ENCODE results near the gene KLF11.

KLF11 gene

GRCh38 chr2:10065773-10066055 is 22.4 kb downstream of the KLF11 start:
- DNase-seq (ENCODE audit: low spot score): no peak

DNA sequence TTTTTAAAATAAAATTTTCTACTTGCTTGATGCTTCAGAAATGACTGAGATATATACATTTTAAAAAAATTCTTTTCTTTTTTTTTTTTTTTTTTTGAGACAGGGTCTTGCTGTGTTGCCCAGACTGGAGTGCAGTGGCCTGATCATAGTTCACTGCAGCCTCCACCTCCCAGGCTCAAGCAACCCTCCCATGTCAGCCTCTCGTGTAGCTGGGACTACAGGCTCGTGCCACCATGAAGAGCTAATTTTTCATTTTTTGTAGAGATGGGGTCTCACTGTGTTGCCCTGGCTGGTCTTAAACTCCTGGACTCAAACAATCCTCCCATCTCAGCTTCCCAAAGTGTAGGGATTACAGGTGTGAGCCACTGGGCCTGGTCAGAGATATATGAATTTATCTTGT is 24.0 kb downstream of the KLF11 start:
- DNase-seq (ENCODE audit: low spot score): no peak

- DNase-seq (ENCODE audit: low spot score): no peak
Observed at GRCh38 chr2:10067881-10068280, 24.5 kb downstream of the KLF11 start.

DNA sequence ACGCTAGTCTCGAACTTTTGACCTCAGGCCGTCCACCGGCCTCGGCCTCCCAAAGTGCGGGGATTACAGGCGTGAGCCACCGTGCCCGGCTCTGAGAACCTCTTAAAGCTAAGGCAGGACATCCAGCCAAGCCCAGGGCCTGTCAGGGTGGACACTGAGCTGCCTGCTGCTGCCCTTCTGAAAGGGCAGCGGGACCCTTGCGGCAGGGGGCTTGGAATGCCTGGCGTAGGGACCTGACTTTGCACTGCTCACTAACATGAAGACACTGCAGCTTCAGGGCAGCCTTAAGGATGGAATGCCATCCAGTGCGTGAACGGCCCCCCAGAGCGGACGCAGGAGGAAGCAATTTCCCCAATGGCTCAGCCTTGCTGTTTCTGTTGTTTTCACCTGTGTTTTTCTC is 27.8 kb downstream of the KLF11 start:
- no peak for DNase-seq (ENCODE audit: low spot score)

GRCh38 chr2:10071595-10071994 is 28.2 kb downstream of the KLF11 start:
- DNase-seq (ENCODE audit: low spot score): no peak

GRCh38 chr2:10072656-10073480 is 29.5 kb downstream of the KLF11 start:
- DNase-seq (ENCODE audit: low spot score): peak; percentile 89

GRCh38 chr2:10073706-10074105 is 30.4 kb downstream of the KLF11 start:
- DNase-seq (ENCODE audit: low spot score): no peak

DNA sequence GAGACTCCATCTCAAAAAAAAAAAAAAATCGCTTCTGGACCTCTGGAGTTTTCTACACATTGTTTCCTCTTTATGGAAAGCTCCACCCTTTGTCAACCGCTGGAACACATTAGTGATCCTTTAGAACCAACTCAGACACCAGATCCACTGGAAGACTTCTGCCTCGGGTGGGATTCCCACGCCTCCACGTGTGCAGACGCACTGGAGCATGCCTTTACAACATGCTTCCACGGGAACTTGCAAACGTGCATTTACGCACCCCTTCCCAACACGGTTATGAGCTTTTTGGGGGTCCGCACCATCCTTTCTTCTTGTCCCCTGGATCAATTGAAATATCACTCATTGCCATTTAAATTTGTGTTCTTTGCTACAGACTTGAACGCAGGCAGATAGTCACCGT is 31.8 kb downstream of the KLF11 start:
- no peak for DNase-seq (ENCODE audit: low spot score)

- DNase-seq (ENCODE audit: low spot score): no peak
Observed at GRCh38 chr2:10075571-10076209, 32.3 kb downstream of the KLF11 start.

DNA sequence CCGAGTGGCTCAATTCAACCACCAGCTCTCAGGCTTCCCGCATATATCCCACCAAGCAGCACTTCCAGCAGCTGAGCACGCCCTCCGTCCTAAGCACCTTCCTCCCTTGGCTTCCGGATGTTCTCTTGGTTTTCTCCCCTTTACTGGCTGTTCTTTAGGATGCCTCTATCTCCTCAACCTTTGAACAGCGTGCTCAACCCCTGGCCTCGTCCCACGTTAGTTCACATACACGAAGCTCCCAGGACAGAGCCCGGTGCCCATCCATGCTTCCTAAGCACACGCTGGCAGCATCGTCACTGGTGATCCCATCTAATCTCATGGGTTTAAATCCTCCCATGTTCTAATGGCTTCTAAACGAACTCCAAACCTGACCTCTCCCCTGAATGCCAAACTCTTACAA is 33.2 kb downstream of the KLF11 start:
- no peak for DNase-seq (ENCODE audit: low spot score)

DNA sequence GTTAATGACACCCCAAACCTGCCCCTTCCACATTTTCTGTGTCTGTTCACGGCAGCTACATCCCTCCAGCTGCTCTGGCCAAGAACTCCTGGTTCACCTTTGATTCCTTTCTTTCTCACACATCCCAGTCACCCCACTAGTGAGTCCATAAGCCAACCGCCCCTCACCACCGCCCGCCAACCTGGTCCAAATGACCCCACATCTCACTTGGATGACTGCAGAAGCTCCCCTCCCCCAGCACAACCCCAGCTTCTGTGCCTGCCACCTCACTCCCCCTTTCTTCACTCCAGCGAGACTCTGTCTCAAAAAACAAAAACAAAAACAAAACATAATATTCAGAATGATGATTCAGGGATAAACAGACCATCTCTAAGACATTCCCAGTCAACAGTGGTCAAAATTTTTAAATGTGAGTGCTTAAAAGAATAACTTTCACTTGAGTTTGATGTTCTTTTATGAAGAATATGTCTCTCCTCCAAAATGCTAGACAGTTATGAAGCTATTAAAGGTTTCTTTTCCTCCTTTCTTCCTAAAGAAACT is 33.7 kb downstream of the KLF11 start:
- DNase-seq (ENCODE audit: low spot score): no peak

GRCh38 chr2:10078001-10078400 is 34.7 kb downstream of the KLF11 start:
- DNase-seq (ENCODE audit: low spot score): no peak

DNA sequence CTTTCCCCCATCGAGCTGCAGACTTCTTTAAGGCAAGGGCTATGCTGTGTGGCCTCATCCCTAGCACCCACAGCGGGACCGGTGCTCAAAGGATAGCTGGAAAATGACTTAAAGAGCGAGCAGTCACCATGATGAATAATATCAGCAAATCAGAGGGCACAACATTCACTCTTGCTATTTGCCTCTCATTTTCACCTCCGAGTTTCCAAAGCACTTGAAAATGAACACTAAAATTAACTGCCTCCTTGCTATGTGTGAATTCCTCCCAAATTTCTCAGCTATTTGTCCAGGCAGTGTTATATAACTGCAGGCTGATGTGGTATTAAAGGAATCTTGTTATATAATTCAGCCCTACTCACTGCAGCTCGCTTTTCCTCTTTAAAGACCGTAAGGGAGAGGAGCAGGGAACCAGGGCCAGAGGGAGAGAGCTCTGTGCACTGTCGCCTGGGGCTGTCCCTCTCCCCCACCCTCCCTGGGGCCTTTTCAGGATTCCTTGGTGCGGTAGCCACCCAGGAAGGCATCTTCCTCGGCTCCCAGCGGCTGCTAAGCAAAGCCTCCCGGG is 35.4 kb downstream of the KLF11 start:
- no peak for DNase-seq (ENCODE audit: low spot score)

- peak; percentile 32 for DNase-seq (ENCODE audit: low spot score)
Observed at GRCh38 chr2:10079266-10079869, 36.0 kb downstream of the KLF11 start.

GRCh38 chr2:10079870-10080535 is 36.7 kb downstream of the KLF11 start, which contains the start of gene CYS1:
Gene CYS1 (minus strand): TSS chr2:10080411. CDS start chr2:10080223, 188 bp downstream.
- peak; percentile 35 for DNase-seq (ENCODE audit: low spot score)

GRCh38 chr2:10080536-10081304 is 37.4 kb downstream of the KLF11 start:
- no peak for DNase-seq (ENCODE audit: low spot score)

DNA sequence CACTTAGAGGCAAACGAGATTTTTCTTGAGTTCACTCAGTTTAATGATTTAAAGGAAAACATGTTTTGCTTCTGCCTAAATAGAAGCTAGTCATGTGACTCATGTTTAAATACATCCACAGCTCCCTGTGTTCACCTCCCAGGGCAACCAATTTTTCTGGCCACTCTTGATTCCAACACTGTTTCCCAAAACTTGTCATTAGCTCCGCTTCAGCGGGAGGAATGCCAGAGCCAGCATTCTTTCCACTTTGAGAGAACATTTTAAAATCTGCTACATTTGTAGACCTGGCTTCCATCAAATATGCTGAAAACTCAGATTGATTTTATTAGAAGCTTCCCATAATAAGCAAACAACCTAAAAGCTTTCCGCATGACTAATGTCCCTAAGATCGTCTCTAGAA is 39.7 kb downstream of the KLF11 start:
- no peak for DNase-seq (ENCODE audit: low spot score)

- no peak for DNase-seq (ENCODE audit: low spot score)
Observed at GRCh38 chr2:10083692-10084211, 40.4 kb downstream of the KLF11 start.

- DNase-seq (ENCODE audit: low spot score): no peak
Observed at GRCh38 chr2:10084223-10084865, 41.0 kb downstream of the KLF11 start.

GRCh38 chr2:10085043-10085667 is 41.8 kb downstream of the KLF11 start:
- no peak for DNase-seq (ENCODE audit: low spot score)

Data from SW480 (cell line).